Right cardiac atrium (tissue), 5 donors: ENCODE results near the gene BAZ1B. TPM values are rescaled to one million over a fixed set of nuclear protein-coding genes. Genes with fewer than 3 reads are reported as not detected.
"Not testable (repeated sequence)": the region's sequence is repeated elsewhere in the genome, so short reads cannot be mapped to it uniquely, and the experiment has no call there.

Experiments
- ATAC-seq, 2 donors: fragments of 200-7000 bp; cut with Tn5 transposase; one replicate each; pipeline versions ENCODE4 v1.8.0 to v1.9.1; 2020; ENCODE audit warnings: moderate library complexity in 2 of 2, mild to moderate bottlenecking in 1 of 2
- DNase-seq, 3 donors: peaks; one replicate each; pipeline ENCODE4 v3.0.0-alpha.2; 2020
- H3K27ac ChIP-seq: one replicate; pipeline ENCODE4 v1.5.1; 2013; ENCODE audit warnings: mild to moderate bottlenecking, low read length, control low read depth, moderate library complexity
- H3K27me3 ChIP-seq: one replicate; pipeline ENCODE4 v1.6.1; 2013; ENCODE audit not compliant: control insufficient read depth, insufficient read depth
- H3K4me1 ChIP-seq: one replicate; pipeline ENCODE4 v1.6.1; 2013; ENCODE audit warnings: low read length; ENCODE audit not compliant: control insufficient read depth, insufficient read depth
- H3K4me3 ChIP-seq: one replicate; pipeline ENCODE4 v1.5.1; 2013; ENCODE audit warnings: low read length, control low read depth
- H3K9me3 ChIP-seq: one replicate; pipeline ENCODE4 v1.6.1; 2013; ENCODE audit warnings: low read length; ENCODE audit not compliant: control insufficient read depth
- WGBS: extraction: QIAGEN DNeasy Blood & Tissue Kit; methylation state at CpG from one replicate; pipeline ENCODE4 v1.1.7; 2013; 5-methylcytosine and 5-hydroxymethylcytosine counted together
- intact Hi-C, 4 donors: fragments of 100-400 bp; cut with DNase I; formaldehyde crosslinking; loops; one replicate each; pipeline versions ENCODE4 v1.11.0 to v1.14.0; 2022 to 2023
- polyA plus RNA-seq: library from polyadenylated mRNA; stranded (reverse); fragments of 200-250 nt; gene quantifications from one replicate; pipeline ENCODE4 v1.2.3, GENCODE V29; 2013
- total RNA-seq, 4 donors: library from RNA; stranded (reverse); fragmentation: NEBNext Ultra II Directional; extraction: Animal tissue kit (Norgen Biotek cat#: 25700); gene quantifications; one replicate each; pipeline ENCODE4 v1.2.1, GENCODE V29; 2021
- donor health status: healthy with polysubstance abuse.
- donor health status: DM: no; HTN: yes; CAD: no.
- donor health status: DM: no; HTN: no; CAD: no.
- donor health status: DM: no; HTN: yes; CAD: no; lungs with severe emphysema.
- donor health status: DM: yes; HTN: yes; CAD: no.

The BAZ1B gene
- total and polyA plus RNA-seq, 5 donors, result 24.4 to 48.3 (median 45.1) TPM

- intact Hi-C loops, result no loop called here
- H3K4me1 ChIP-seq, result no peaks in the 10 kb centered on the region
- 90% methylated on average over 16 of the region's 16 CpGs for WGBS
- no peak overlapping the region for H3K4me3 ChIP-seq
- H3K9me3 ChIP-seq, result no peaks in the 10 kb centered on the region
- peak in 1 of 2 donors; percentile 16 for ATAC-seq
- DNase-seq, result peak in 1 of 3 donors; percentile 56
- H3K27ac ChIP-seq, result no peak overlapping the region
- no peaks in the 10 kb centered on the region for H3K27me3 ChIP-seq
These were observed 15.0 kb upstream of the BAZ1B start for GRCh38 chr7:73537051-73537450.

GRCh38 chr7:73536479-73536878 lies 14.4 kb upstream of the BAZ1B start:
- Histone ChIP-seq H3K27me3 (no peaks in the 10 kb centered on the region), H3K4me1 (no peaks in the 10 kb centered on the region), H3K4me3 (no peak overlapping the region), H3K9me3 (no peaks in the 10 kb centered on the region), H3K27ac (no peak overlapping the region)
- peak in 1 of 2 donors; percentile 22 for ATAC-seq
- 81% methylated on average over 5 of the region's 5 CpGs for WGBS
- intact Hi-C loops, result no loop called here
- DNase-seq, result no peak

- H3K9me3 ChIP-seq, H3K4me1 ChIP-seq, DNase-seq, H3K27me3 ChIP-seq, ATAC-seq, intact Hi-C loops, H3K4me3 ChIP-seq, H3K27ac ChIP-seq: not testable (repeated sequence)
- 91% methylated on average over 7 of the region's 7 CpGs for WGBS
These were observed 13.8 kb upstream of the BAZ1B start for GRCh38 chr7:73535918-73536317.

GRCh38 chr7:73533742-73534141 lies 11.6 kb upstream of the BAZ1B start:
- H3K4me3 ChIP-seq, result no peak overlapping the region
- 81% methylated on average over 9 of the region's 9 CpGs for WGBS
- ATAC-seq, result no peak

GRCh38 chr7:73532224-73532623 lies 10.1 kb upstream of the BAZ1B start:
- no peaks in the 10 kb centered on the region for H3K4me1 ChIP-seq
- no peaks in the 10 kb centered on the region for H3K27me3 ChIP-seq
- DNase-seq (no peak), ATAC-seq (no peak)
- H3K9me3 ChIP-seq, result no peaks in the 10 kb centered on the region
- H3K27ac ChIP-seq, result no peak overlapping the region
- WGBS, result 98% methylated on average over 6 of the region's 6 CpGs
- H3K4me3 ChIP-seq, result no peak overlapping the region
- intact Hi-C loops, result no loop called here

More at GRCh38 chr7:73533742-73534141, 11.6 kb upstream of the BAZ1B start:
- H3K9me3 ChIP-seq, result no peaks in the 10 kb centered on the region
- no peak for DNase-seq
- no peaks in the 10 kb centered on the region for H3K4me1 ChIP-seq
- no peaks in the 10 kb centered on the region for H3K27me3 ChIP-seq
- no peak overlapping the region for H3K27ac ChIP-seq
- intact Hi-C loops, result no loop called here

GRCh38 chr7:73530800-73531199 lies 8.7 kb upstream of the BAZ1B start:
- Histone ChIP-seq H3K27me3 (no peaks in the 10 kb centered on the region), H3K9me3 (no peaks in the 10 kb centered on the region), H3K4me3 (no peak overlapping the region), H3K4me1 (no peaks in the 10 kb centered on the region), H3K27ac (no peak overlapping the region)
- intact Hi-C loops, result no loop called here
- 91% methylated on average over 3 of the region's 3 CpGs for WGBS
- ATAC-seq, result no peak
- no peak for DNase-seq

GRCh38 chr7:73526896-73527821 lies 5.1 kb upstream of the BAZ1B start:
- DNase-seq (no peak), ATAC-seq (no peak)
- intact Hi-C loops, result no loop called here
- H3K27ac ChIP-seq, result no peak overlapping the region
- H3K4me1 ChIP-seq, result no peaks in the 10 kb centered on the region
- H3K9me3 ChIP-seq, result no peaks in the 10 kb centered on the region
- H3K4me3 ChIP-seq, result no peak overlapping the region
- WGBS, result 72% methylated on average over 8 of the region's 8 CpGs
- no peaks in the 10 kb centered on the region for H3K27me3 ChIP-seq

GRCh38 chr7:73526158-73526494 lies 4.0 kb upstream of the BAZ1B start:
- ATAC-seq, H3K4me3 ChIP-seq, DNase-seq, H3K27ac ChIP-seq, intact Hi-C loops, H3K27me3 ChIP-seq, H3K9me3 ChIP-seq, H3K4me1 ChIP-seq: not testable (repeated sequence)
- WGBS, result 62% methylated on average over 1 of the region's 1 CpG

- peaks cover 8% of the 10 kb centered on the region for H3K4me1 ChIP-seq
- under 1% methylated on average over 62 of the region's 62 CpGs for WGBS
- peak overlapping the region; percentile 94 for H3K27ac ChIP-seq
- H3K4me3 ChIP-seq, result peak overlapping the region; percentile 88
- H3K9me3 ChIP-seq, result no peaks in the 10 kb centered on the region
- DNase-seq (peak in 2 of 3 donors; percentile 59 to 89), ATAC-seq (peak; percentile 80 to 84)
- intact Hi-C loops, result no loop called here
- no peaks in the 10 kb centered on the region for H3K27me3 ChIP-seq
These were observed 423 bp downstream of the BAZ1B start for GRCh38 chr7:73521636-73522104.

- H3K4me3 ChIP-seq, result peak overlapping the region; percentile 88
- intact Hi-C loops, result no loop called here
- peak overlapping the region; percentile 94 for H3K27ac ChIP-seq
- ATAC-seq (no peak), DNase-seq (peak in 1 of 3 donors; percentile 53)
- no peaks in the 10 kb centered on the region for H3K27me3 ChIP-seq
- WGBS, result under 1% methylated on average over 36 of the region's 36 CpGs
- peaks cover 8% of the 10 kb centered on the region for H3K4me1 ChIP-seq
- no peaks in the 10 kb centered on the region for H3K9me3 ChIP-seq
These were observed 1.1 kb downstream of the BAZ1B start for GRCh38 chr7:73520673-73521635.
